NCI-H2107 treated with DMSO at 0.1 percent for 48 hours (cell line): ENCODE results near the gene MMP20.

Source experiments
- DNase-seq: peaks from one replicate; lab custom pipeline; 2025; ENCODE audit not compliant: unreplicated experiment; lab: John Stamatoyannopoulos, UW

The MMP20 gene

DNA sequence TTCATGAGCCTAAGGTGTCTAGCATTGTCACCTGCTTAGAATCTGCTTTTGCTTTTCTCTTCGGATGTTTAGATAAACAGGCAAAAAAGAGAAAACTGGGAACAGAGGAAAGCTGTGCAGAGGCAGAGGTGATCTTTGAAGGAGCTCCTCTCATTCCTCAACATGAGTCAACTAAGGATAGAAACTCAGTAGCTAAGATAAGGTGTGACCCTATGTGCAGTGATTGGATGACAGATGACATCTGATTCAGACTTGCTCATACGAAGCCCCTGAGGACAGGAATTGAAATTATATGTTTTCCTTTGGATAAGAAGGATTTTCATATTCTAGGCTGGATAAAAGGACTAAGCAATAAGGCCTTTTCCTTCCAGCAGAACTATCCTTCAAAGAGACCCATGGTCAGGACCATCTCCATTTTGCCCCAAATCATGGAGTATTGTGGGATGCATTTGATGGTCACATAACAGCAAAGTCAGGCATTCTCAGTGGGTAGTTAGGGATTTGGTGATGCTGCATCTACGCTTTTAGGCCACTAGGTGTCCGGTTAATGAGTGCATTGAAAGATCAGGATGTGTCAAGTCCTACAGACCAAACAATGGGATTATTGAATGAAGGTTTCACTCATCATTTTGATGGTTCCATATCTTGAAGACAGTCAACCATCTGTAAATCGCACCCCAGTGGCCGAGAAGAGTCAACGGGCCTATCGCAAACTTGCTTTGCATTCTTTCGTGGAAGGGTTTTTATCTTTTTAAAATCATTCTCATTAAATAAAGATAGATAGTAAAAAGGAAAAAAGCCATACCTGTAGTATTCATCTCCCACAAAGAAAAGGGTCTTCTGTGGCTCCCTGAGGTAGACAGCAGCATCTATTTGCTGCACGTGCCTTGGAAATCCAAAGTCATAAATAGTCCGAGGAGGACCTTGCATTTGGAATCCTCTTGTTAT, 32.2 kb downstream of the MMP20 start:
- peak; percentile 1 for DNase-seq

DNA sequence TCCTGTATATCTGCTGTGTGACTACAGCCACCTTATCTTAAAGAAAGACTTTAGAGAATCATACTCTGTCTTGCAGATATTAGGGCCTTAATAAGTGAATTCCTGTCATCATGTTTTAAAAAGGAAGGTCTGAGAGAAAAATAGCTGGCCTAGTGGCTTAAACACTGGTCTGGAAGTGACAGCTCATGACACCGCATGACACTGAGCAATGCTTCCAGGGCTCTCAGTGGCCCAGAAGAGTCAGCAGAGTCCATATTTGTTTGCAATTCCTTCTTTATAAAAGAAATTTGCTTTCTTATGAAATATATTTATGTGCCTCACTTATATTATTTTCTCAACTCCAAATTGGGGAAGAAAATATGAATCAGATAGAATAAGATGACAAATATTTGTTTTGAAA, 33.0 kb downstream of the MMP20 start:
- no peak for DNase-seq

DNA sequence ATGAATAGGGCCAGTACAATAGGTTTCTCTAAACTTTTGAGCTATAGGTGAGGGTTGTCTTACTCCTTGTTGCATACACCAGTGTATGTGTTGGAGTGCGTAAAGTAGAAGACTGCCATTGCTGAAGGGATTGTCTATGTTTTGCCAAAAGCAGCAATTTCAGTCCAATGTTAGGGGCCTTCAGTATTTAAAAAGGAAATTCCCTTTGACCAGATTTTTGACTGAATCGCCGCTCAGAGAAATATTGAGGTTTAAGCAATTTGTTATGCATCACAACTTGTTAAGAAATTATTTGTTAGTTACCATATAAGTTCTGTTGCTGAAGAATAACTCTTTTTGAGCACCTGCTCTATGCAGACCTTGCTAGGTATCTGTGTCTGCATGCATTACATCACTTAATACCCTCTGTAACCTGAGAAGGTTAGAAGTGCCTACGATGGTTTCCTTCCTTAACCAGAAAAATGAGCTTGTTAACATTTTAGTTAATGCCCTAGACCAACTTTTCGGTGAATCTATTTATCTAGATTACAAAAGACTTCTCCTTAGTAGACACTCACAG, 33.9 kb downstream of the MMP20 start:
- no peak for DNase-seq

DNA sequence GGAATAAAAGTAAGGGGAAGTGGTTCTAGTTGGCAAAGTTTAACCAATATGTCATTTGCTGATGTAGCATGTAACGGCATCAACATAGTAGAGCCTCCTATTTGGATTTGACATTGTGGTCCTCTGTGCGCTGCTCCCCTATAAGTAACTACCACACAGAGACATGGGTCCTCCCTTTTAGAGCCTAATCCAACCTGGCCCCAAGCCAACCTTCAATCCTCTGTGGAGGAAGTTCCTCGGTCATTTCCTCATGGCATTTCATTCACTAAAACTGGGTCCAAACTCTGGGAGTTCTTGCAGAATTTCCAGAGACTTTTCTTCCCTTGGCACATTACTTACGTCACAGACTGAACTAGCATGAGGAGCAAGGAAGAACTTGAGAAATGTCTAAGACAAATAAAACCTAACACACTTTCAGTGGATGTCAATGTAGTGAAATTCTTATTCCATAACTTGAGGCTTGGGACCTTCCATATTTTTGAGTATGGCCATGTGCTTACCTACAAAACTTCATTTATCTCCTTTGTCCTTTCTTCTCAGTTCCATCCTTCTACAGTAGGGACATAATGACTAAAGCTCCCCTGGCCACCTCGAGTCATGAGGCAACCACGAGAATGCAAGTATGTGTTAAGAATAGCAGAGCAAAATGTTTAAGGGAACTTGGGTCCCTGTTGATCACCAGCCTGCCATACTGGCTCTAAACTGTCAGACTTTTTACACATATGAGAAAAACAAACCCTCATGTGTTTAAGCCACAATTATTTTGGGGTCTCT, 34.7 kb downstream of the MMP20 start:
- no peak for DNase-seq

DNA sequence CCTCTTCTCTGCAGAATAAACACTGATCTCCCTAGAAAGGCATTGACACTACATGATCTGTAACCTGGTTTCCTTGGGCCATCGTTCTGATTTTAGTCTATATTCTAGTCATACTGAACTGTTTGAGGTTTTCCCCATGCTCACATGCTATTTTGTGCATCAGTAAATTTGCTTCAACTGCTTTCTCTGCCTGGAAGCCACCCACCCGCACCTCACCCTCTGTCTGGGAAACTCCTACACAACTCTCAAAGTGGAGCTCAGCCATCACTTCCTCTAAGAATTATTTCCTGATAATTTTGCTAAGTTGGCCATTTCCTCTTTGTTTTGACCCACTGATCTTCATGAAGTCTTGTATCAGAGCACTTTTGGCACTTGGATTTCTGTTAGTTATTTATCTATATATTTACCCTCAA, 36.1 kb downstream of the MMP20 start:
- no peak for DNase-seq

DNA sequence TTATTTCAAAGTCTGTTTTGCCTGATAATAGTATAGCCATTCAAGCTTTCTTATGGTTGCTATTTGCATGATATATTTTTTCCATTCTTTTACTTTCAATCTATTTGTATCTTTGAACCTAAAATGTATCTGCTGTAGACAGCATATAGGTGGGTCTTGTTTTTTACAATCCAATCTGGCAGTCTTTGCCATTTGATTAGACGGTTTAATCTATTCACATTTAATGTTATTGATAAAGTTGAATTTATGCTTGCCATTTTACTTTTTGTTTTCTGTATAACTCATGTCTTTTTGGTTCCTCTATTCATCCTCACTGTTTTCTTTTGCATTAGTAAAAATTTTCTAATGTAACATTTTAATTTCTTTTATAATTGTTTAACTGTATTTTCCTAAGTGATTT, 37.4 kb downstream of the MMP20 start:
- no peak for DNase-seq

DNA sequence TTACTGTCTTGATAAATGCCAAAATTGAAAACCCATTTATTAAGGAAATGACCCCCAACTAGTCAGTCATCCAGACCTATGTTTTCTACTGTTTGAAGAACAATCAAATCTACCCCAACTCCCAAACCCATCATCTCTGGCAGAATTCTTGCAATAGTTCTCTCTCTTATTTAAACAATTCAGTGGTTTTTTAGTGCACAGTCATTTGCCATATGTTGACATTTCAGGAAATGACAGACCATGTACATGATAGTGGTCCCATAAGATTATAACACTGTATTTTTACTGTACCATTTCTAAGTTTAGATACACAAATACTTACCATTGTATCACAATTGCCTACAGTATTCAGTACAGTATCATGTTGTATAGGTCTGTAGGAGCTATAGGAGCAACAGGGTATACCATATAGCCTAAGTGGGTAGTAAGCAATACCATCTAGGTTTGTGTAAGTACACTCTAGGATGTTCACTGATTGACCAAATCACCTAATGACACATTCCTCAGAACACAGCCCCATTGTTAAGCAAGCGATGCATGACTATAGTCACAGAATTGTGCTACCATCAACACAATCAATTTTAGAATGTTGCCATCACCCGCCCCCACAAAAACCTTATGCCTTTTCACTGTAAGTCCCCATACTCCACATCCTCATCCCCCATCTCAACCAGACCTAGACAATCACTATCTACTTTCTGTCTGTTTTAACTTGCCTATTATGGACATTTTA, 41.8 kb downstream of the MMP20 start:
- DNase-seq = no peak

DNA sequence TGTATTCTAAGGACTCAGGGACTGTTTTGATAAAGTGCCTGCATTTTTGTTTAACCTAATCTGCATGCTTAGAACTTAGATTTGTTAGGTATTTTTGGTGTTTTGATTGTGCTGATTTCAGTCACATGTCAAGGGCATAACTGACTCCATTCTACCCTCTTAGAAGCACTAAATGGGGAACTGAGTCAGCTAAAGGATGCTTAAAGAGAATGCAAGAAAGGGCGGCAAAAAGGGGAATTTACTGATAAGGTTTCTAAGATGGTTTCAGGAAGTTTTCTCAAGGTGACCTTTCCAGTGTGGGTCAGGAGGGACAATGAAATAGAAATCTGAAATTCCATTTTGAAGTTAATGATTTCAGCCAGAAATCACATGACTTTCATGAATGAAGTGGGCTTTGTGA, 43.0 kb downstream of the MMP20 start:
- no peak for DNase-seq

DNA sequence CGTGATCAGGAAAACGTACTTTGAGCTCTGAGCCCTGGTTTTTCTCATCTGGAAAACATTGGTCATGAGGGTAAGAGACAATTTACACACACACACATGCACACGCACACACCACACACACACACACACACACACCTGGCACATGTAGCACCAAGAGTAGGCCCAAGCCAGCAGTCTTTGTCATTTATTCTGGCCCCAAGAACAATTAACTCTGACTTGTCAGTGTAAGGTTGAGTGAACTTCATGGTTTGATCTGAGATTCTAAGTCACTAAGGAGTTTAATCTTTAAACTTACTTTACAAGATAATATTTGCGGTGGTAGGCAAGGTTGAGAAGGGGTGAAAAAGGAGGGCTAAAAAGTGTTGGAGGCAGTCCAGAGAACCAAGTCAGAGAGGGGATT, 44.1 kb downstream of the MMP20 start:
- DNase-seq = no peak

DNA sequence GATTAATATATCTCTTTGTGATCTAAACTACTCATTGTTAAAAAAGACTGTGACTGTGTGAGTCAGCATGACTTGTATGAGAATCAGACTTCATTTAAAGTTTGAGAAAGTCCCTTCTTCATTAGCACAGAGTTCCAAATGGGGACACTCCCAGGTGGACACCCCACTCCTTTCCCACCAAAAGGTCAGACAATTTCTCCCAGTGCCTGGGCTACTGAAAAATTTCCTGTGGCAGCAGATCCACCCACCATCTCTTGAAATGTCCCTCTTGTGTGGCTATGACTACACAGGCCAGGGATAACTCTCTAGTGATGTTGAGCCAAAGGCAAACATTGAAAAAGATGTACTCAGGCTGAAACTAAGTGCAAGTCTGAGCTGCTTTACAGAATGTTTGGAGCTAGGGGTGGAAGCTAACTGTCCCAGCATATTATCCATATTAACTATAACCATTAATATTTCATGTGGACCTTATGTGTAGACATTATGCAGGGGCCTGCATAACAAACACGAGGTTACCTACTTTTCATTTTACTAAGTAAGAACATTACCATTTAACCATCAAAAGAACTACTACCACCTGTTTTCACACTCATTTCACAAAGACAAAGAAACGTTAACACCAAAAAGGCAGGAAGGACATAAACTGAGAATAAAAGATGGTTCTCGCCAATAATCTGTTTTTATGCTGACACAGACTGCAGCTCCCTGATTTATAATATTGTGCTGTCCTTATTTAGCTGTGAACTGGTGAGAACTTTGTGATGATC, 44.8 kb downstream of the MMP20 start:
- no peak for DNase-seq

DNA sequence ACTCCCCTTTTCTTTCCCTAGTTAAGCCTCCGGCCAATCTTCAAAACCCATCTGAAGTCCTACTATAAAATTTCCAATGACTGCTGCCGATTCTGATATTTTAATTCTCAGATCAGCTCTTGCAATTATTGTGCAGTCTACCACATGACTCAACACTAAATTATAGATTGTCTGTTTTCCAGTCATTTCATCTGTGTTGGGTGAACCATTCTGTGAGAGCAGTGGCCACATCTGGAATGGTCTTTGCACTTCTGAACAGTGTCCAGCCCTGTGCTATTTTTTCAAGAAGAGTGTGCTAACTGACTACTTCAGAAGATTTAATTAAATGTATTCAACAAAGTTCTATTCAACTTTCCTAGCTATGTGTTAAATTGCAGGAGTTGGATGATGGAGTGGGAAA, 47.4 kb downstream of the MMP20 start:
- no peak for DNase-seq

DNA sequence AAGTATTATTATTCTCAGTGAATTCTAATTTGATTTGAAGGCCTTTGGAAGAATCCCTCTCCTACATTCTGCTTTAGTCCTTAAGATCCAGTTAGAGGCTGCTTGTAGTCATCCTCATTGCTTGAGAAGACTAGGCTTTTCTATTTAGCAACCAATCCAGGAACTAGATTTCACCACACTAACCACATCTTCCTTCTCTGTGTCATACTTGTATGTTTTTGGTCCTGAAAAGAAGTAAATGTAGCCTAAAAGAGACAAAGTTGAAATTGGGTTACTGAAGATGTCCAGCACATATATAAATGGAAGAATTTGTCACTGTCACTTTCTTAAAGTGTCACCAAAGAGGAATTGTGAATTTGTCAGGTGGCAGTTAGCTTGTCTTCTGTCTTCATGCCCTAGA, 48.0 kb downstream of the MMP20 start:
- no peak for DNase-seq

DNA sequence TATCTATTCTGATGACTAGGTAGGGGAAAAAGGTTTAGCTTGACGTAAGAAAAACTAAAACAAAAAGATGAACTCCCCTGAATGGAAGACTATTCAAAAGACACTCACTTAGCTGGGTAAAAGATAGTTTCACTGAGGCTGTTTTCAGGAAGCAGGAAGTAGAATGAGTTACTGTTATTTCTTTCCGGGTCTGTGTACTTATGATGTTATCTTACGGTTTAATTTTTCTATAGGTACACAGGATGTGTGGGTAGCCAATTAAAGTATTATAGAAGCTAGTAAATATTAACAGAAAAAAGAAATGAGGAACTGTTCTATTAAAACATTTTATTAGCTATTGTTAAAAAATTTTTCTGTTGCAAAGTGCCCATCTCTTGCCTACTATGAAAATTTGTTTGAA, 48.8 kb downstream of the MMP20 start:
- DNase-seq = no peak

DNA sequence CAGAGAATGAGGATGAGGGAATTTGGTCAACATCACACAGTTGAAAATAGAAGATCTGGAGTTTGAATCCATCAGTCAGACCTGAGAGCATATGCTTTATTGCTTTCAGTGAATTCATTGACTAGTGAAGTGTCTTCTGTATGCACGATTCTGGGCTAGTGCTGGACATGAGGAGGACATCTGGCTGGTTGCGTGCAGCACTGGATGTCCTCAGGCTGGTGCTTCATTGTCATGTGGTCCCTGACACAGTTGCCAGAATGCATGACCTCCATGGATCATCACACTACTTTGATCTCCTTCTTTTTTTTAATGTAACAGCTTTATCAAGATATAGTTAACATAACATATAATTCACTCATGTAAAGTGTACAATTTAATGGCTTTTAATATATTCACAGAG, 50.1 kb downstream of the MMP20 start:
- DNase-seq = no peak

DNA sequence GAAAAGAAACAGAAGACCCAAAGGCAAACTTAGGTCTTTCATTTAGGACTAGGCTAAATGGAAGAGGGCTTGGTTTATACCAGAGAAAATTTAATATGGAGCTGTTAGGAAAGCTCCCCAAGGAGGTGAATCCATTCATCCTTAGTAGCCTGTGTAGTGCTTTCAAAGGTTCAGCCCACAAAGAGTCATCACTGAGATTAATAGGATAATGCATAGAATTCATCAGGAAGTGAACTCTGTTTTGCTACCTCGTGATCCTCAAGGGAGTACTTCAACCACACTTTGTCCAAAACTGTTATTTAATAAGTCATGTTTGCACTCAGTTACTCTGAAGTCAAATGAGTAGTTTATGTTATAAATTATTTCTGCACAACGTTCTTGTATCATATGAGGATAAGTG, 51.3 kb downstream of the MMP20 start:
- DNase-seq = no peak

DNA sequence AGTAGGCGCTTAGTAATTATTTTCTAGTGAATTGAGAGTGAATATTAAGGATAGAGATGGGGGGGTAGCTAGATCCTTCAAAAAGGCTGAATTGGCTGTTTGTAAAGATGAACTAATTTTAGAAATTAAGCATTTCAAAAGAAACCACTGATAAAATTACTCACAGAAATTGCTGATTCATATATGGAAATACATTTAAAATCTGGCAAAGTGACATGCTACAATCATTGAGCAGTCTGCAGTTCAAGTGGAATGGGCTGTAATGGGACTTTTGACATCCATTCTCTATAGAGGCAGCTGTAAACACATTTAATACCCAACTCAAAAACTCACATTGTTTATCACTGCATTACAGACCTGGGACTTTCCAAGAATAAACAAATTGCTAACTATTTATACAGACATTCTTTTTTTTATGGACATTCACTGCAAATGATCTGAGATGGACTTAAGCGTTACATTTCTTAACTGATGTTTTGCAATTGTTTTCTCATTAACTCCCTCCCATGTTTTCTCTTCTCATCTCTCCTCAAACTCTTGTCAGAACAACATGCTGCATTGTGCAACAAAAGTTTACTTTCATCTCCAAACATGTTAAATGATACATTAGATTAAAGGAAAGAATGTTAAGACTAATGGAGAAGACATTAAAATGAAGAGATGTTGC, 52.4 kb downstream of the MMP20 start:
- no peak for DNase-seq

DNA sequence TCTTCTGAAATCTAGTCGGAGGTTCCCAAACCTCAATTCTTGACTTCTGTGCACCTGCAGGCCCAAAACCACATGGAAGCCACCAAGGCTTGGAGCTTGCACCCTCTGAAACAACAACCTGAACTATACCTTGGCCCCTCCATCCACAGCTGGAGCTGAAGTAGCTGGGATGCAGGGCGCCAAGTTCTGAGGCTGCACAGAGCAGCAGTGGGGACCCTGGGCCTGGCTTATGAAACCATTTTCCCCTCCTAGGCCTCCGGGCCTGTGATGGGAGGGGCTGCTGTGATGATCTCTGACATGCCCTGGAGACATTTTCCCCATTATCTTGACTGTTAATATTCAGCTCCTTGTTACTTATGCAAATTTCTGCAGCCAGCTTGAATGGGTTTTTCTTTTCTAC, 56.3 kb downstream of the MMP20 start:
- no peak for DNase-seq

DNA sequence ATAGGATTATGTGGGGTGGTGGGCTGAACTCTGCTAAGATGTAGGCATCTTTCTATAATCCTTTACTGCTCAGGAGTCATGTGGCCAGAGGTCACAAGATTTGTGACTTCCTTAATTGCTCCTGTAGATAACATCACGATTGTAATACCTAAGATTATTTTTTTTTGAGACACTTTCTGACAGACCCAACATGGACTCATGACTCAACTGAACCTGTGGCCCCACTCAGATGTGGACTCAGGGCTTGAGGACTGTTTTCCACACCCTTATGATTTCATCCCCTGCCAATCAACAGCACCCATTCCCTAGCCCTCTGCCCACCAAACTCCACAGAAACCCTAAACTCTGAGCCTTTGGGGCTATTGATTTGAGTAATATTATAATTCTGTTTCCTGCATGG, 59.0 kb downstream of the MMP20 start:
- DNase-seq = no peak

DNA sequence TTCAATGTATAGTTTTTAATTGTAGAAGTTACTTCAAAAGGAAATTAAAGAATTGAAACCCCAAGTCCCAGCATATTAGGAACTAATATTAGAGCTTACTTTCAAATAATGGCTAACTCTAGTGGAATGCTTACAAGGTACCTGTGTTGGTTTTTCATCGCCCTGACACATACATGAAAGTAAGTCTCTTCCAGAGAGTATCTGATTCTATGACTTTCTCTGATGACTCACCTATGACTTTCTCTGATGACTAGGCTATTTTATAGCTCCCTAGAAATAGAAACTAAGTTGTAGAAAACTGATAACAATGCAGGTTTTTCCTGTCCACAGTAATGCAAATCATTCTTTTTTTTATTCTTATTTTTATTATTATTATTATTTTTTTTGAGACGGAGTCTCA, 61.0 kb downstream of the MMP20 start:
- DNase-seq = no peak

DNA sequence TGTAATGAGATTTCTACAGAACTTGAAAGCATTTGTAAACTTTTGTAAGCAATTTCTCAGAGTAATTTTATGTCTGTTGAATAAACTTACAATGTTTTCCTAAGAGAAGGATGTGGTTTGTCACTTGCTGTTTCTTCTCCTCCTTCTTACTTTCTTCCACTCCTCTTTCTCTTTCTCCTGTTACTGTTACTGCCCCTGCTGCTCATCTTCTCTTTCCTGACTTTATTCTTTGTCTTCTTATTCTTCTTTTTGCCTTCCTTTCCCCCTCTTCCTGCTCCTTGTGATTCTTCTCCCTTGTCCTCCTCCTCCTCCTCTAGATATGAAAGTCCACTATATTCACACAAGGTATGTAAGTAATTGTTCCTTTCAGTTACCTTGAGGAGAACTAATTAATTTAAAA, 63.5 kb downstream of the MMP20 start:
- DNase-seq = no peak
